Putamen (tissue), 1 donor: ENCODE results near the gene EXOC3L4.

Experiments
- DNase-seq: peaks from one replicate; pipeline ENCODE4 v3.0.0-alpha.2; 2016; ENCODE audit warnings: low spot score

Gene EXOC3L4

DNA sequence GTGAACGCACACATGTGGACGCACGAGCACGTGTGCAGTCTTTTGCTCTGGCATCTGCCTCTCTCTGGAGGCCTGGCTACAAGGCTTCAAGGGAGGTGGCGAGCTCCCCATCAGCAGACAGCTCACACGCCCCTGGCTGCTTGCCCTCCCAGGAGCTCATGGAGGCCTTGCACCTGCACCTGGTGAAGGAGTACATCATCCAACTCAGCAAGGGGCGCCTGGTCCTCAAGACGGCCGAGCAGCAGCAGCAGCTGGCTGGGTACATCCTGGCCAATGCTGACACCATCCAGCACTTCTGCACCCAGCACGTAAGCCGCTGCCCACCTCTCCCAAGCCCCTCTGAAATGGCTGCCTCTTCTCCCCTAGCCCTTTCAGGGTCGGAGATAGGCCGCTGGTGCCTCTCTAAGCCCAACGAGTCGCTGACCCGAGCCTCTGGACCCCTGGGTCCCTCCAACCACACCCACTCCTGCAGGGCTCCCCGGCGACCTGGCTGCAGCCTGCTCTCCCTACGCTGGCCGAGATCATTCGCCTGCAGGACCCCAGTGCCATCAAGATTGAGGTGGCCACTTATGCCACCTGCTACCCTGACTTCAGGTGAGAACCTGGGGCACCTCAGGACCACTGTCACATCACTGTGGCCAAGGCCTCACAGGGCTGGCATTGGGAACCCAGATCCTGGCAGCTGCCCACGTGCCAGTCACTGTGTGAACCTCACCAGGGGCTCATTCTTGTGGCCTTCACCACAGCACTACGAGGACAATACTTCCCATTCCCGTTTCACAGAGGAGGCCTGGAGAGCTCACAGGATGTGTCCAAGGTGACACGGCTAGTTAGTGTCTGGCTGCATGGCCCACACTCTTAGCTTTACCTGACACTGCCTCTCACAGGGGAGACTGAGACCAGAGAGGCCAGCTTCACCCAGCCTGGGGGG is 39.0 kb downstream of the EXOC3L4 start:
- DNase-seq, result no peak

- no peak for DNase-seq
These were observed 39.9 kb downstream of the EXOC3L4 start for GRCh38 chr14:103134405-103134804.

DNA sequence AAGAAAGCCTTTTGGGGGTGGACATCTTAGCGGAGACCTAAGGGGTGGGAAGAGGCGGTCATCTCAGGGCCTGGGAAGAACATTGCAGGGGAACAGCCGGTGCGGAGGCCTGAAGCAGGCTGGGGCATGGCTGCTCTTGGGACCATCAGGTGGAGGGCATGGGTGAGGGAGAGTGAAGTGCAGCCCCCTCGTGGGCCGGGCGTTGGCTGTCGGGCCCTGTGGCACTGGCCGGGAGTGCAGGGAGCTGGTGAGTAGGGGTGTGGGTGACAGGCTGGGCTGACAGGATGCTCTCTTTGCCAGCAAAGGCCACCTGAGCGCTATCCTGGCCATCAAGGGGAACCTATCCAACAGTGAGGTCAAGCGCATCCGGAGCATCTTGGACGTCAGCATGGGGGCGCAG is 40.4 kb downstream of the EXOC3L4 start:
- DNase-seq, result no peak

- no peak for DNase-seq
These were observed 41.1 kb downstream of the EXOC3L4 start for GRCh38 chr14:103135333-103136260.

DNA sequence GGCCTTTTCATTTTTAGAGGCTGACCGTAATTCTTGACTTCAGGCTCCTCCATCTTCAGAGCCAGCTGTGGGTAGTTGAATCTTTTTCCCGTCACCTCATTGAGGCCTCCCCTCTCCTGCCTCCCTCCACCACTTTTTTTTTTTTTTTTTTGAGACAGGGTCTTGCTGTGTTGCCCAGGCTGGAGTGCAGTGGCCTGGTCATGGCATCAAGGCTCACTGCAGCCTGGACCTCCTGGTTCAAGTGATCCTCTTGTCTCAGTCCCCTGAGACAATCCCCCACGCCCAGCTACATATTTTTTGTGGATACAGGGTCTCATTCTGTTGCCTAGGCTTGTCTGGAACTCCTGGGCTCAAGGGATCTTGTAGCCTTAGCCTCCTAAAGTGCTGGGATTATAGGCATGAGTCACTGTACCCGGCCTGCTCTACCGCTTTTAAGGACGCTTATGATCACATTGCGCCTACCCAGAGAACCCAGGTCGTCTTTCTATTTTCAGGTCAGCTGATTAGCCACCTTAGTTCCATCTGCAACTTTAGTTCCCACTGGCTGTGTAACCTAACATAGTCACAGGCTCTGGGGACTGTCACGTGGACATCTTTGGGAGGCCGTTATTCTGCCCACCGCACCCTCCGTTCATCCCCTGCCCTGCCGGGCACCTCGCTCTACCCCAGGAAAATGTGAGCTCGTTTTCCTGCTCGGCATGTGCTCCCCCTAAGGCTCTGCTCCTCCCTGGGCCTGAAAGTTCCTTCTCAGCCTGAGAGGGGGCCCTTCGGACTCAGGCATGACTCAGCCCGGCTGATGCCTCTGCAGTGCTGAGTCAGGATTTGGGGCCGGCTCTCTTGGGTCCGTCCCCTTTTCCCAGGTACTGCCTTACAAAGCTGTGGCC is 42.1 kb downstream of the EXOC3L4 start:
- DNase-seq, result no peak

GRCh38 chr14:103137689-103138300 is 43.3 kb downstream of the EXOC3L4 start:
- DNase-seq, result no peak

GRCh38 chr14:103138301-103139131 is 44.0 kb downstream of the EXOC3L4 start:
- DNase-seq, result no peak

GRCh38 chr14:103139132-103140025 is 44.9 kb downstream of the EXOC3L4 start:
- DNase-seq, result no peak

DNA sequence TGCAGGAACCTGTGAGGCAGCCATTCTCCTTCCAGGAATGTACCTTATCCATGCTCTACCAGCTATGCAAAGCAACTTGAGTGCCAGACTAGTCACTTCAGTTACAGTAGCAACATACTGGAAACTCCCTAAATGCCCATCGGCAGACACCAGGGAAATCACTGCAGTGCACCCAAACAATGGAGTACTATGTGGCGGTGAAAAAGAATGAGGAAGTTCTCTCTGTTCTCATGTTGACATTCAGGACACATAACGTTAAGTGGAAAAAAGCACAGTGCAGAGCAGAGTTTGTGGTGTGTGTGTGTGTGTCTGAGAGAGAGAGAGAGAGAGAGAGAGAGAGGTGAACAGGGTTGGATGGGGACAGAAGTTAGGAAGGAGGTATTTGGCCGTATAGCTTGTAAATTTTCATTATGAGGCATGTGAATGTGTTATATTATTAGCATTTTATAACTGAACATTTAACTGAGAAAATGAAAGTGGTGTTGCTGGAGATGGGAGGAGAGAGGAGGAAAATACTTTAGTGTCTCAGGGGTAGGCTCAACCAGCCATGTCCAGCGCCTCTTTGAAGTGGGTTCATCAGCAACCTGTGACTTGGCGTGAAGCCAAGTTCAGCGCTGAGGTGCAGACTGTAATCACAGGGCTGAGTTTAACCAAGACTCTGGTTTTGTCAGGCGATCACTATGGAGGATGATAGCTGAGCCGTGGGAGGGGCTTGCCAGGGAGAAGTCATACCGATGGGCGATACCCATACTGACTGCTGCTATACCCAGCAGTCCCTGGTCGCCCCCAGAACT is 46.0 kb downstream of the EXOC3L4 start:
- DNase-seq, result no peak

DNA sequence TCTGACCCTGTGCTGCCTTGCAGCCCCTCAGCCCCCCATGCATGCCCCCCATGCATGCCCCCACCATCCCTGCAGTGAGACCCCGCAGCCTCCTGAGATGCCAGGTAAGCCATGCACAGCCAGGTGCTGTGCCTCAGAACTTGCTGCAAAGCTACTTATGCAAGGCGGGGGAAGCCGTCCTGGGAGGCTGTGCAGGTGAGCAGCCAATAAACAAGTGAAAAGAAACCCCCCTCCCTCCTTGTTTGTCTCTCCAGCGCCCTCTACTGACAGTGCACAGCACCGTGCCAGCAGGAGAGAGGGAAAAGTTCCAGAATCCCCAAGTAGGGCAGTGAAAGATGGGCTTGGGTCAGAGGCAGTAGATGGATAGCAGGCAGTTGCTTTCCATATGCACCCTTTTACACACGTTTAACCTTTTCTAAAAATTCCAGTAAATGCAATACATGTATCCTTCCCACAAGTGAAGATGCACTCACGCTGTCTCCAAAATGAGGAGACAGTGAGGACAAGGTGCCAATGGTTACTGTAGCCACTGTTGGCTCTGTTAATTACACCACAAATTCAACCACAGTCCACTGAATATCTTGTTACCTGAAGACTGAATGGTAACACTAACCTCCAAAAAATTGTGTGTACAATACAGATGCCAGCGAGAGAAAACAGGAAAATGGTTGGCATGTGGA is 46.7 kb downstream of the EXOC3L4 start:
- DNase-seq, result no peak

GRCh38 chr14:103142026-103142425 is 47.5 kb downstream of the EXOC3L4 start:
- DNase-seq, result no peak

GRCh38 chr14:103142721-103143302 is 48.3 kb downstream of the EXOC3L4 start:
- DNase-seq, result no peak

- no peak for DNase-seq
These were observed 49.0 kb downstream of the EXOC3L4 start for GRCh38 chr14:103143506-103143905.

DNA sequence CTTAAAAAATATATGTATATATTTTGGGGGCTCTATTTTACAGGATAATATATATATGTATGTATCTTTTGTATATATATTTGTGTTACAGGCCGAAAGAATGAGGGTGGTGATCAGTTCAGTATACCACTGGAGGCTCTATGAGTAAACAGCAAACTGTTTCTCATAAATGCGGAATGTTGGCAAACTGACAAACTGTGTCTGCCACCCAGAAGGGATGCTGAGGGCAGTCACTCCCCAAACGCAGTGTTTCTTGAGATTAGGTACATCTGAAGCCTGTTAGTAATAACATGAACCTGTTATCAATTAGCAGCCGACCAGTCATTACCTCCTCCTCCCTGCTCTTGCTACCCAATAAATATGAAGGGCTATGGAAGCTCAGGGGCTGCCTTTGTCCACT is 49.6 kb downstream of the EXOC3L4 start:
- DNase-seq, result no peak

GRCh38 chr14:103146141-103146709 is 51.7 kb downstream of the EXOC3L4 start:
- no peak for DNase-seq

GRCh38 chr14:103149351-103150237 is 55.1 kb downstream of the EXOC3L4 start:
- no peak for DNase-seq
